GM18520 (cell line): ENCODE results near the gene BCR.

Experiments used
- ATAC-seq: cut with Tn5 transposase; IDR thresholded peaks from one replicate; pipeline ENCODE4 v1.9.1; 2021; ENCODE audit not compliant: unreplicated experiment

The BCR gene

DNA sequence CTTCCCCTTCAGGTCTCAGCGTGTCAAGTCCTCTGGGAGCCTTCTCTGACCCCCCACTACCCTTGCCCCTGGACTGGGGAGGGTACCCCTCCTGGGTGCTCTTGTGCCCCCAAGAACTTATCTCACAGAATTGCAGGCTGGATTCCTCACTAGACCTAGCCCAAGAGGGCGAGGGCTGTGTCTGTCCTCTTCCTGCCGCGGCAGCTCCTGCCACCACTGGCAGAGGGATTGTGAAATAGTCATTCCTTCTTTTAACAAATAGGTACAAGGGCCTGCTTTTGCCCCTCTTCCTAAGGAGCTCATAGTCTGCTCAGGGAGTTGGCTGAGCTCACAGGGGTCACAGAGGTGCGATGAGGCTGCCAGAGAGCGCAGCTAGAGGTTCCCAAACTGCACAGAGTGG lies 29.5 kb upstream of the BCR start:
- ATAC-seq, result no peak

DNA sequence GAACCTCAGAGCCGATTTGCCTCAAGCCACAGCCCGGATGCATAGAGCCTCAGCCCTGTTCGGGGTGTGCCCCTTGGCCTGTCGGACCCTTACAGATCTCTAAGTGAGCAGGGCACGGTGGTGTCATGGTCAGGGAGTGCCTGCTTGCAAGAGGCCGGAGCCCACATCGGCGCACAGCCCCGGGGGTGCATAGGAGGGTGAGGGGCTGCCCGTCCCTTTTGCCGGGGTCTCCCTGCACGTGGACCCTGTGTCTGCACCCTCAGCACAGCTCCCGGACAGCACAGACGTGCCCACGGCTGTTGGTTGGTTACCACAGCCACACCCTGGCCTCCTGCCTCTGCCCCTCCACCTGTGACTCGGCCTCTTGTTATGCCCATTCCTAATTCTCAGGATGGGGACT lies 28.5 kb upstream of the BCR start:
- ATAC-seq, result no peak

DNA sequence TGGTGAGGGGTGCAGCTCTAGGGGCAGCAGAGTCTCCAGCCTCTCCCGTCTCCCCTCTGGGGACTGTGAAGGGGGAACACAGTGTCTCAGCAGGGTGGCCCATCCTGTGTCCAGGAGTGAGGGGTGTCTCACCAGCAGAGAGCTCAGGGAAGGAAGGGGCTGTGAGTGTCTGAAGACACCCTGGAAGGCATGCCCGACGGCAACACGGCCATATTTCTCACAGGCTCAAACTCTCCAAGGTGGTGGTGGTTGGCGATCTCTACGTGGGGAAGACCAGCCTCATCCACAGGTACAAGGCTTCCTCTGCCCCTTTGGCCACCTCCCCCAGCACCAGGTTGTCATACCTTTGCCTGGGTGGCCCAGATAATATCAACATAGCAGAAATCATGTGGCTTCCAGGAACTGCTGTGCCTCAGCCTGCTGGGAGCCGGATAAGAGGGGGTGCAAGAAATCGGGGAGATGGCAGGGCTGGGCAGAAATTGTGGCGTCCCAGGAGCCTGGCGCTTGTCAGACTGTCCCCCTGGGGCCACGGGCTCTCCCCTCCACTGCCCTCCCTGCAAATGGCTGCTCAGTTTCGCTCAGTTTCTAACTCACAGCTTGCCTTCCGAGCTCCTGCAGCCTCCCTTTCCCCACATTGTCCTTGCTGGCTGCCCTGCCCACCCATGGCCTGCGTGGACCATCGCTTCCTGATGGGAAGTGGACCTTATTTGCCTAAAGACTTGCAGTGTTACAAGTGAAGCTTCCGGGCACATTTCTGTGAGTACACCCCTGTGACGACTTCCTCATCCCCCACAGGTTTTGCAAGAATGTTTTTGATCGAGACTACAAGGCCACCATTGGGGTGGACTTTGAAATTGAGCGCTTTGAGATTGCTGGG lies 27.8 kb upstream of the BCR start:
- ATAC-seq, result no peak

DNA sequence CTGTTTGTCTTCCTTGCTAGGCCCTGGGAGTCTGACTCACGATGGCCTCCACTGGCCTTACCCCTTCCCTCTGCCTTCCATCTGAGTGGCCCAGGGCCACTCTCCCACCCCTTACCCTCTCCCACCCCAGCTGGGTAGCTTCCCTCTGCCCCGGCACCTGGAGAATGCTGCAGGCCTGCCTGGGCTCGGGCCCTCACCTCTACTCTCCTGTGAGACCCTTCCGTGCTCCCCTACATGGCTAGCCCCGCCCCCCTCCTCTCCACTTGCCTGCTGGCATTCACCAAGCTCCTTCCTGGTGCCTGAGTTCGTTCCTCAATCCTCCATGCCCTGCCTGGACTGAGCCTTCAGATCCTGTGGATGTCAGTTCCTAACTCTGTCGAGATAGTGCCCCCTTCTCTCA lies 26.3 kb upstream of the BCR start:
- no peak for ATAC-seq

DNA sequence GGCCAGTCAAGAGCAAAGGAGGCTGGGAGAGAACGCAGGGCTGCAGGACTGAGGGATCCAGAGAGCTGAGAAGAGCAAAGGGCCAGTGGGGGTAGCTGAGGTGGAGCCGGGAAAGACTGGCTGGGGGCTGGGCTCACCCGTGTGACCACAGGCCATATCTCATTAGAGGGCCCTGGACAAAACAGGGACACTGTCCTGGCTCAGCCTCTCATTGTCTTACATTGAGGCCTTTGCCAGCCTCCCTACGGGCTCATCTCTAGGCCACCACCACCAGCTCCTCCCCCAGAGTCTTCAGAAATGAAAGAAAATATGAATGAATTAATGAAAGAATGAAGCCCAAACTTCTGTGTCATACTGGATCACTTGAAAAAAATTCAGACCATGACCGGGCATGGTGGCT lies 25.8 kb upstream of the BCR start:
- no peak for ATAC-seq

DNA sequence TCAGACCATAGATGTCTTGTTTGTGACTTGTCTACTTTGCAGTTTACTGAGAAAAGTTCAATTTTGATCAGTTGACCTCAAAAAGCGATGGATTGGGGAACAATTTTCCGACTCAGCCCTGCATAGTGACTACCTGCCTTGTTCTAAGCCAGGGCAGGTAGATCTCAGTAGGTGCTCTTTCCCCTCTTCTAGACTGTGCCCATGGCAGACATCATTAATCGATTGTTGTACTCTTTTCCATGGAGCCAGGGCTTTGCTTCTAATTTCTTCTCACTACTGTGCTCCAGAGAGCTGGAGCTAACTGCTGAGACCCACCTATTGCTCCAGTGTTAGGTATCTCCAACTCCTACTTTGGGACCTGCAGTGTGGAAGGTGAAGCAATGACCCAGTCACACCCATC lies 25.2 kb upstream of the BCR start:
- no peak for ATAC-seq

DNA sequence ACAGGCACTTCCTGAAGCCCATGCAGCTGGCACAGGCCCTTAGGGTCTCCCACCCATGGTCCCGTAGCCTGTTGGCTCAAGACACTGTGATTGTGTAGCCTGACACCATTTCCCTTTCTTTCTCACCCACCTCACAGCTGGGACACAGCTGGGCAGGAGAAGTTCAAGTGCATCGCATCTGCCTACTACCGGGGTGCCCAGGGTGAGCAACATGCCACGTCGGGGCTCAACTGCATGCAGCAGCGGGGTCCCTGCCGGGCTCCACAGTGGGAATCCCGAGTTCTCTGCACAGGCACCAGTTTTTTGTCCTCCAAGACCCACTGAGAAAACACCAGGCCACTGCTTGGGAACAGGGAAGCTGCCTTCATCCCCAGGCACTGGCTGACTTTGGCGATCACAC lies 24.5 kb upstream of the BCR start:
- ATAC-seq, result no peak

DNA sequence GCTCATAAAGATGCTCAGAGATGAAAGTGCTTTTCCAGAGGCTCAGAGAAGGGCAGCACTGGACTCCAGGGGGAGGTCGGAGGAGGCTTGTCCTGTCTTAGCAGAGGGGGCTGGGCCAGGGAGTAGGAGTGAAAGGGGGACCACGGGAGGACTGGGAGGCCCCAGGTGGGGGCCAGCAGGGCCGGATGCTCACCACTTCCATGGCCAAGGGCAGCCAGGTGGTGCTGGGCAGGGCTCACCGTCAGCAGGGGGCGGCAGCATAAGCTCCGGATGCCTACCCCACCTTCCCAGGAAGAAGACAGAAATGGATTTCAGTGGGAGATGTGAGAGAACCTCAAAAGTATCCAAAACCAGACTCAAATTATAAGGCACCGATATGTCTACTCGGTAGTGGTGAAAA lies 24.0 kb upstream of the BCR start:
- no peak for ATAC-seq

DNA sequence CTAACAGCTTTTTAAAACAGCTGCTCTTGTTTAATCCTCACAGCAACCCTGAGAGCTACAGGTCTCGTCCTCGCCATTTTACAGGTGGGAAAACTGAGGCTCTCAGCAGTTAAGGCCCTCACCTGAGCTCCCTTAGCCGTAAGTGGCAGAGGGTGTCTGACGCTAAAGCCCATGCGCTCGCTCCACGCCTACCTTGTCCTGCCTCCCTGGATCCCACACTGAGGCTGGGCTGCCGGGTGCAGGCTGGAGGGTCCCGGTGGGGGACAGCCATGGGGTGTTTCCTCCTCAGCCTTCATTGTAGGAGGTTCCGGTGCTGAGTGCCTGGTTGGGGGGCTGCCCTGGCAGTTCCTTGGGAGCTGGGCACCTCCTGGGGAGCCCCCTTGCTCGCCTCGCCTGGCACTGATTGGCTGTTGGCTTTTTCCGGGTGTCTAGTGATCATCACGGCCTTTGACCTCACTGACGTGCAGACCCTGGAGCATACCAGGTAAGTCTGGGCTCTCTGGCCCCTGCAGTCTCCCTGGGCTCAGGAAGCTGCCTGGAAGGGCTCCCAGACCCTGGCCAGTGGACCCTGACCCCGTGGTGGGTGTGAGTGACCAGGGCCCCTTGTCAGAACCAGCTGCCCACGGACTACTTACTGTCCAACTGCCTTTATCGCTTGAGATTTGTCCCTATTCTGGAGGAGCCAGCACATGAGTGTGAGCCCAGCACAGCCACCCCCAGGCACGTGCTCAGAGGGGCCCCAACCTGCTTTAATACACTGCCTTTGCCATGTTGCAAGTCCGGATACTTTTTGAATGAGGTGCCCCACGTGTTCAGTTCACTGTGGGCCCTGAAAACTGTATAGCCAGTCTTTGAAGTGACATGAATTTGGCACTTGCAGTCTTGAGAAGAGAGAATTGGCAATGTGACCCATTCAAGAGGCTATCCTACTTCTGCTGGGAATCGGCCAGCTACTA lies 22.5 kb upstream of the BCR start:
- no peak for ATAC-seq

DNA sequence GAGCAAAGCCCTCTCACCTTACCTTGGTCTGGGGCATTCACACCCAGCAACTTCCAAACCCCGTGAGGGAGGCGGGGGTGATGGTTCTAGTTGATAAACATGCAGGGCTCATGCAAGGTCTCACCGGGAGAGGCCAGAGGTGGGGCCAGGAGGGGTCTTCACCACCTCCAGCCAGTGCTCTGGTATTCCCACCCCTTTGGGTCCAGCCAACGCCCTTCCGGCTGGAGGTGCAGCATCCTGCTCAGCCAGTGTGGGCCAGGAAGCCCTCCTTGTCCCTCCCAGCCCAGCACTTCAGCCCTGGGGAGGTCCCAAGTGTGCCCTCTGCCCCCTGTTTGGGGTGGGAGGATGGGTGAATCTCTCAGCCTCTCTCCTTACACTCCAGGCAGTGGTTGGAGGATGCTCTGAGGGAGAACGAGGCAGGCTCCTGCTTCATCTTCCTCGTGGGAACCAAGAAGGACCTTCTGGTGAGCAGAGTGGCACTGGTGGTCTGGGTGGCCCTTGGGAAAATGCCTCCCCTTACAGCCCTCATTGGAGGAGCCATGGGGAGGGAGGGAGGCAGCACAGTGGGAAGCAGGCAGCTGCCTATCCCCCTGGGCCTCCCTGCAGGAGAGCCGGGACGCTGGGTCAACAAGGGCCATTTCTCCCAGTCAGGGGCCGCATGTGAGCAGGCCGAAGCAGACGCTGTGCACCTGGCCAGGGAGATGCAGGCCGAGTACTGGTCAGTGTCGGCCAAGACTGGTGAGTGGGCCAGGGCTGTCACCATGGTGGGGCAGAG lies 21.6 kb upstream of the BCR start:
- ATAC-seq, result no peak

DNA sequence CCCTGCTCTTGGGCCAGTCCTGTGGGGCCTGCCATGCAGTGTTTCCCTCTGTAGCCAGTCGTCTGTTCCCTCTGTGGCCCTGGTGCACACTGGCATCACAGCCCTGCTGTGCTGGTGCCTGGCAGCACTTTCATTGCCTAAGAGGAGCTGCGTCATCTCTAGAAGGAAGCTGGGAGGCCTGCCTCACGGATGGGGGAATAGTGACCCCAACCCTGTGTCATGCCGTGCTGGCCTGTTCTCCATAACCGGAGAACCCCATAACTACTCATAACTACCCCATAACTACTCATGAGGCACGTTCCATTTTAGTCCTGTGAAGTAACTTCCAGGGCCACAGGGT lies 21.0 kb upstream of the BCR start:
- ATAC-seq, result no peak

DNA sequence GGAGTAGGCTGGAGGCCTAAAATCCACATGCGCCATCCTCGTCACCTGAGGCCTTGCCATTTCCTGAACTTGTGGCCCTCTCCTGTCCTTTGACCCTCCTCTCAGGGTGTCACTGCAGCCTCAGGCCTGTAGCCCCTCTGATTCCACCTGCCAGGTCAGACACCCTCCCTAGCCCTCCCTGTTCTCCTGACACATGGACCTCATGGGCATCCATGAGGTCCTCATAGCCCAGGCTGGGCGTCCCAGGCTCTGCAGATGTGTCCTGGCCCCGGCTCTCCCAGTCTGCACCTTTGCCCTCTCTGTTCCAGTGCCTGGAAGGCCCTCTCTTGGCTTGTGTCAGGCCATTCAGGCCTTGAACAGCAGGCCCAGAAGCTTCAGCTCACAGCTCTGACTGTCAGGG lies 19.3 kb upstream of the BCR start:
- ATAC-seq, result no peak

DNA sequence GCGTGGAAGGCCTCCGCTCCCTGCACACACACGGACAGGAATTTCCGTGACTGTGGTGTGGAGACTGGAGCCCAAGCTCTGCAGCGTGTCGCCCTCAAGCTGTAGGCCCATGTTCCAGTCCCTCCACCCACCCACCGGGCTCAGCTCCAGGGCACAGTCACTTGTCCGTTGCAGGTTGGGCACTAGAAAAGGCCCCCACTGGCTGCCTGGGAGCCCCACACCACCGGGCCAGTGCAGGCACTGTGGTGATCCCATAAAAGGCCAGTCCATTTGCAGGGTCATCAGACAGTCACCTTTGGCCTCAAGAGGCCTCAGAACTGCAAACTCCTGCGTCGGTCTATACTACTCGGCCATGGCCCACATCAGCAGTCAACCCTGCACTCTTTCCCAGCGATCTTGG lies 18.7 kb upstream of the BCR start:
- ATAC-seq, result no peak

DNA sequence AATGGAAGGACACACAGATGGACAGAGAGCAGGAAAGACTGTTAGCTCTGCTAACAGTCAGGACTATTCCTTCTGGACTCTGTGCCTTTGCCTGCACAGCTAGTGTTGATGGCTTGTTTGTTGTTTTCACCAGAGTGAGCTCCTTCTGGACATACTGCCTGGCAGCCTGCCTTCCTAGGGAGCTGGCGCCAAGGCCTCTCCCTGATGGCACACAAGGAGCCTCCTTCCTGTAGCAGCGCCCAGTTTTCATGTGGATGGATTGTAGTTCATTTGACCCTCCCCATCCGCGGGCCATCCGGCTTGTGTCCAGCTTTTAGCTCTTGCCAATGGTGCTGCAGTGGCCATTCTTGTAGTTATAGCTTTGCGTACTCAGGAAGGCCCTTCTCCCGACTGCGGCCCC lies 16.6 kb upstream of the BCR start:
- no peak for ATAC-seq

DNA sequence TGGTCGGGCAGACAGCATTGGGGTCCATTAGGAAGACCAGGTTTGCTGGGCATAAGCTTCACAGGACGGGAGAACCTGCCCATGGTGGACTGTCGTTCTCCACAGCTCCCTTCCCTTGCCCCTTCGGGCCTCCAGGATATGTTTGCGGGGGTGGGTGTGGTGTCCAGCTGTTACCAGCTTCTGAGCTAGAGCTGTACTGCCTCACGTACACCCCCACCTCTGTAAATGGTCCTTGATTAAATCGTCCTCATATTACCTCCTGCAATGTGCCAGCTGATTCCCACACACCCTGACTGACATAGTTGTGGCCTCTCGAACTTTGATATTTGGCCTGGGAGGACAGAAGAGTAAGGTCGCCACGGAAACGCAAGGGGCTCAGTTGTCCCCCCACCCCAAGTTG lies 16.2 kb upstream of the BCR start:
- ATAC-seq, result no peak

DNA sequence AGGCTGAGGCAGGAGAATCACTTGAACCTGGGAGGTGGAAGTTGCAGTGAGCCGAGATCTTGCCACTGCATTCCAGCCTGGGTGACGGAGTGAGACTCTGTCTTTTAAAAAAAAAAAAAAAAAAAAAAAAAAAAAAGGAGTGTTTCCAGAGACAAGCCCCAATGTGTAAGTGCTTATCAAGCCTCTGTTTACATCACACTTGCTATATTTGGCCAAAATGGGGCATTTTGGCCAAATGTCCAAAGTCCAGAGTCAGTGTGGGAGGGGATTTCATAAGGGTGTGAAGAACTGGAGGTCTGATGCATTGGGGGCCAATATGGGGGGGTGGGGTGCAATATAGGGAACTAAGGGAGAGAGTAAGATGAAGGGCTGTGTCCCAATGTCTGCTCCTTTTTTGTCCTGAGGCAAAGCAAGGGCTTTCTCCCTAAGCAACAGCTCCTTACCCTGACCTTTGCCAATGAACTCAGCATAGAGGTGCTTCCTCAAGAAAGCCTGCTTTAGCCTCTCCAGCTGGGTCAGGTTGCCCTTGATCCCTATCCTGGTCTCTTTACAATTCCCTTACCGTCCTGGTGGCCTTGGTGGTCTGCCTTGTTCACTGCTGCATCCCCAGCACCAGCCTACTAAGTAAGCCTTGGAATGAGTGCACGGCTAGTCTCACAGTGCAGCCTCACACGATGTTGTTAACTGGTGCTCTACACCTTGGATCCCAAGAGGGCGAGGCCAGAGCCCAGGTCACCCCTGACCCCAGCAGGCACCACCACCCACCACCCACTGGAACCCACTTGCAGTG lies 14.1 kb upstream of the BCR start:
- no peak for ATAC-seq

DNA sequence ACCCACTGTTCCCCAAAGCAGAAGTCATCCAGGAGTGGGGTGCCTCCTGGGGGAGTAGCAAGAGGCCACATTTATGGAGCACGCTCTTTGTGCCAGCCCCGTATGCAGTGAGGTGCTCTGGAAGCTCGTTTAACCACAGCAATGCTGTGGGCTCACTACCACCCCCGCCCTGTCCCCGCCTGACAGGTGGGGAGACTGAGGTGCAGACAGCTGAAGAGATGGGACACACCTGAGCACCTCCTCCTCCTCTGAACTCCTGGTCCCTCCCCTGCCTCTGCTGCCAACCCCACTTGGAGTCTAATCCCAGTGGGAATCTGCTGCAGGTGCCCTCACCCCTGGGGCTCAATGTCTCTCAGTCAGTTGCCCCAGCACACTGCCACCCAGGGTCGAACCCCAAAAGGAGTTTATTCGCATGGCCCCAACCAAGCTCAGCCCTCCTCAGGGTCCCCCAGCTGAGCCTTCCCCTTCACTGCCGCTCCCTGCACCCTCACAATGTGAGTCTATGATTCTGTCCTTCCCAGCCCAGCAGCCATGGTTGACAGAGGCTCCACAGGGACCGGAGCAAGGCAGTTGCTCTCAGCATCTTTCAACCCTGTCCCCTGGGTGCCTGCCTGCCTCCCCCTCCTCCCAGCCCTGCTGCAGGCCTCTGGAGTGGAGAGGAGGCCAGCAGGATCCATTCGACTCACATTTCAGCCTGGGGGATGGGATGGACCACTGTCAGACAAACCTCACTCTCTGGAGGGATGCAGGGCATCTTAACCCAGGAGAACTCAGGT lies 13.3 kb upstream of the BCR start:
- no peak for ATAC-seq

DNA sequence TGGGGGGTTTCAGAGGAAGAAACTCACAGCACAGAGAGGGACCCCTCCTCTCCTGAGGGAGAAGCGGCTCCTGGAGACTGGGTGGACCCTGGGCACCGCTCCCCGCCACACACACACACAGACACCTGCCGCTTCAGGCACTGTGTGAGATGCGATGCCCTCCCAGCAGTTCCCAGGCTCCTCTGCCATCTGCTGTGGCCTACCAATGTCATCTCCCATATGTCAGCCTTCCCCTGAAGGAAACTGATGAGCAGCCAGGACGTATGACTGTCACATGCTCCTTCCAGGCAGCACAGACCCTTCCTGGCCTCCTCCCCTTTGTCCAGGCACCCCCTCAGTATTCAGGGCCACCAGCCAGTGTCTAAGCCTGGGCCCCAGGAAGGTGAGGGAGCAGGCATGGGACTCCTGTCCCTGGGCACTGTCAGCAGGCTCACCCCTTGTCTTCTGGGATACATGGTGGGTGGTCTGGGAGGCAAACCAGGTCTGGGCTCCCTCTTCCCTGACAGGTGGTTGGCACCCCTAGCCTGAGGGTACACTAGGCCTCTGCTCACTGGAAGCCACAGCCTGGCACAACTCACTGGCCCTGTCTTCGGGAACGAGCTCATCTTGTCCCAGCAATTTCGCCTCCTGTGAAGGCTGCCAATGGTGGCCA lies 11.8 kb upstream of the BCR start:
- ATAC-seq, result no peak

DNA sequence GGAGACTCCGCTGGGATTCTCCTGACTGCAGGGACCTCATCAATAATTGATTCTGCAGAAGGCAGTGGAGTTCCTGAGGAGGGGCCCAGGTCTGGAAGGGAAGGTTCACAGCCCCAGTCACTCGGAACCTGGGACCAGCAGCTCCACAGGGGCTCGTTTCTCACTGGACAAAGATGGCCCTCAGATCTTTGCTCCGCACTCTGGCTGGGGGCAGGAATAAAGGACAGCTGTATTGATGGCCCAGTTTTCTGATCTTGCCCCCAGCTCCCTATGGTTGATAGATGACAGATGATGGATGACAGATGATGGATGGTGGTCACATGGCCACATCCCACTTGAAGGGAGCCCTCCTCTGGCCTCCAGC lies 11.3 kb upstream of the BCR start:
- ATAC-seq, result no peak
